ENCODE data around the gene STAT4.

The STAT4 gene

GRCh38 chr2:191003405-191004309, 147.1 kb downstream of the STAT4 start:
- no peaks in the 10 kb centered on the region for H3K27me3 ChIP-seq (replicated peaks; ENCODE audit: control insufficient read depth, insufficient read depth, low read length)
- no peak for DNase-seq (ENCODE audit: extremely low read depth, insufficient read length)
- no peak overlapping the region for H3K4me3 ChIP-seq (replicated peaks; ENCODE audit: low read depth, low read length)
- H3K36me3 ChIP-seq (ENCODE audit: control insufficient read depth, insufficient read depth, low read length), result peaks cover 48% of the 10 kb centered on the region
- no peak for TF ChIP-seq CTCF (IDR thresholded peaks at IDR 0.05; ENCODE audit: insufficient read depth, low read length, poor library complexity, severe bottlenecking)

GRCh38 chr2:191001624-191002023, 149.2 kb downstream of the STAT4 start:
- no peaks in the 10 kb centered on the region for H3K27me3 ChIP-seq (replicated peaks; ENCODE audit: control insufficient read depth, insufficient read depth, low read length)
- TF ChIP-seq CTCF (IDR thresholded peaks at IDR 0.05; ENCODE audit: insufficient read depth, low read length, poor library complexity, severe bottlenecking), result no peak
- H3K4me3 ChIP-seq (replicated peaks; ENCODE audit: low read depth, low read length), result no peak overlapping the region
- no peak for DNase-seq (ENCODE audit: extremely low read depth, insufficient read length)
- peaks cover 52% of the 10 kb centered on the region for H3K36me3 ChIP-seq (ENCODE audit: control insufficient read depth, insufficient read depth, low read length)

- no peak for TF ChIP-seq CTCF (IDR thresholded peaks at IDR 0.05; ENCODE audit: insufficient read depth, low read length, poor library complexity, severe bottlenecking)
- no peaks in the 10 kb centered on the region for H3K27me3 ChIP-seq (replicated peaks; ENCODE audit: control insufficient read depth, insufficient read depth, low read length)
- DNase-seq (ENCODE audit: extremely low read depth, insufficient read length), result no peak
- peaks cover 52% of the 10 kb centered on the region for H3K36me3 ChIP-seq (ENCODE audit: control insufficient read depth, insufficient read depth, low read length)
- H3K4me3 ChIP-seq (replicated peaks; ENCODE audit: low read depth, low read length), result no peak overlapping the region
These were observed 149.8 kb downstream of the STAT4 start for GRCh38 chr2:191001032-191001431.

- Histone ChIP-seq H3K27me3 (replicated peaks; ENCODE audit: control insufficient read depth, insufficient read depth, low read length) (no peaks in the 10 kb centered on the region), H3K36me3 (ENCODE audit: control insufficient read depth, insufficient read depth, low read length) (peaks cover 51% of the 10 kb centered on the region), H3K4me3 (replicated peaks; ENCODE audit: low read depth, low read length) (no peak overlapping the region)
- no peak for DNase-seq (ENCODE audit: extremely low read depth, insufficient read length)
- no peak for TF ChIP-seq CTCF (IDR thresholded peaks at IDR 0.05; ENCODE audit: insufficient read depth, low read length, poor library complexity, severe bottlenecking)
These were observed 150.7 kb downstream of the STAT4 start for GRCh38 chr2:190999949-191000665.

GRCh38 chr2:190999058-190999457, 151.7 kb downstream of the STAT4 start:
- Histone ChIP-seq H3K36me3 (ENCODE audit: control insufficient read depth, insufficient read depth, low read length) (peaks cover 54% of the 10 kb centered on the region), H3K4me3 (replicated peaks; ENCODE audit: low read depth, low read length) (no peak overlapping the region), H3K27me3 (replicated peaks; ENCODE audit: control insufficient read depth, insufficient read depth, low read length) (no peaks in the 10 kb centered on the region)
- TF ChIP-seq CTCF (IDR thresholded peaks at IDR 0.05; ENCODE audit: insufficient read depth, low read length, poor library complexity, severe bottlenecking), result no peak
- no peak for DNase-seq (ENCODE audit: extremely low read depth, insufficient read length)

Data from GM06990 (cell line).